ENCODE data around the gene LMOD2.

DNA sequence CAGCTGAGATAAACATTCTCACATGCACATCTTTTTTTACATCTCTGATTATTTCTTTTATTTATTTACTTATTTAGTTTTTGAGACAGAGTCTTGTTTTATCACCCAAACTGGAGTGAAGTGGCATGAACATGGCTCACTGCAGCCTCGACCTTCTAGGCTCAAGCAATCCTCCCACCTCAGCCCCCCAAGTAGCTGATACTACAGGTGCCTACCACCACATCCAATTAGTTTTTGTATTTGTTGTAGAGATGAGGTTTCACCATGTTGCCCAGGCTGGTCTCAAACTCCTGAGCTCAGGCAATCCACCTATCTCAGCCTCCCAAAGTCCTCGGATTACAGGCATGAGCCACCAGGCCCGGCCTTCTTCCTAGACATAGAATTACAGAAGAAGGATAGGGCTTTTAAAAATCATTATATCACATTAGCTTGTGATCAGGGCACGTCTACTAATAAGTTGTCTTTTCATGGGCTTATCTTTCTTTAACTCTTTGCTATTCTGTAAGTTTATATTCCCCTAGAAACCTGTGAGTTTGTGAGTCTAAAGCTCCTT is 48.2 kb upstream of the LMOD2 start:
- TF ChIP-seq POLR2A (IDR thresholded peaks at IDR 0.05; ENCODE audit: low read length) (no peak), GATA1 (IDR thresholded peaks at IDR 0.05; ENCODE audit: low read depth, low read length) (no peak)

Measured in erythroblast (primary cell).